HCT116 (cell line): ENCODE data around the gene BTG1. TPM values are rescaled to one million over a fixed set of nuclear protein-coding genes. Genes with fewer than 3 reads are reported as not detected.

Source experiments
- ATAC-seq: fragments of 200-7000 bp; cut with Tn5 transposase; 2 replicates; pipeline ENCODE4 v1.9.1; 2020; ENCODE audit warnings: mild to moderate bottlenecking, moderate library complexity
- BruUV-seq: library from RNA; stranded (reverse); fragments of 400-500 nt; replicated peaks from 2 replicates; lab custom pipeline; 2021; lab: Mats Ljungman, UMichigan
- CTCF ChIA-PET: fragments of 300-600 bp; sonication (Branson Sonifier 250); formaldehyde crosslinking; loops from one replicate; lab custom pipeline; 2021; ENCODE audit warnings: antibody characterized with exemption; lab: Charles Lee
- POLR2A ChIA-PET: fragments of 300-600, 350-600 bp; sonication (Branson Sonifier 250); formaldehyde crosslinking; loops from one replicate; lab custom pipeline; 2021; ENCODE audit warnings: antibody characterized with exemption; lab: Charles Lee
- RAD21 ChIA-PET, 2 experiments: fragments of 300-600 bp; sonication (Branson Sonifier 250); formaldehyde crosslinking; loops; one replicate each; lab custom pipeline; 2023; ENCODE audit warnings: low total read pairs in 2 of 2; ENCODE audit not compliant: uncharacterized antibody in 2 of 2, unreplicated experiment in 2 of 2, low non-redundant PET in 1 of 2; lab: Charles Lee
- DNase-seq: peaks from one replicate; pipeline ENCODE4 v3.0.0-alpha.2; 2010; ENCODE audit warnings: low read depth, low spot score
- H2AFZ ChIP-seq: fragments of 200-600 bp; shearing (Covaris generic), sonication (generic); 2 replicates; pipeline ENCODE4 v1.6.1; 2017; ENCODE audit warnings: low read depth, mixed run types, mixed read lengths, antibody characterized with exemption, low read length; ENCODE audit not compliant: poor library complexity, severe bottlenecking
- H3K27ac ChIP-seq: 2 replicates; pipeline ENCODE4 v1.5.1; 2012; ENCODE audit warnings: low read depth, low read length
- H3K27me3 ChIP-seq: fragments of 200-600 bp; sonication (generic); 2 replicates; pipeline ENCODE4 v1.6.1; 2016; ENCODE audit warnings: mixed run types, low read length, mixed read lengths; ENCODE audit not compliant: insufficient read depth
- H3K36me3 ChIP-seq, 2 experiments: fragments of 200-500 bp in 1 of 2; fragments of 200-600 bp in 1 of 2; sonication (Bioruptor generic) in 1 of 2; sonication (generic) in 1 of 2; 2 replicates each; pipeline versions ENCODE4 v1.5.1 to v1.6.1; 2014 to 2016; ENCODE audit warnings: low read length in 2 of 2, inconsistent platforms in 1 of 2, mixed read lengths in 1 of 2, mixed run types in 1 of 2; ENCODE audit not compliant: insufficient read depth in 2 of 2, control insufficient read depth in 1 of 2
- H3K4me1 ChIP-seq, 2 experiments: fragments of 200-600 bp in 1 of 2; sonication (generic) in 1 of 2; 2 replicates each; pipeline versions ENCODE4 v1.5.1 to v1.6.1; 2012 to 2017; ENCODE audit warnings: low read length in 2 of 2, inconsistent platforms in 1 of 2, mild to moderate bottlenecking in 1 of 2, mixed read lengths in 1 of 2, mixed run types in 1 of 2, moderate library complexity in 1 of 2; ENCODE audit not compliant: insufficient read depth in 2 of 2, control insufficient read depth in 1 of 2
- H3K4me2 ChIP-seq: fragments of 200-600 bp; sonication (generic); 2 replicates; pipeline ENCODE4 v1.6.1; 2017; ENCODE audit warnings: mixed run types, low read length, mixed read lengths
- H3K4me3 ChIP-seq, 2 experiments: fragments of 200-600 bp in 1 of 2; sonication (generic) in 1 of 2; replicated peaks in 1 of 2; 2 replicates each; pipeline ENCODE4 v1.5.1; 2011 to 2016; ENCODE audit warnings: low read length in 2 of 2, control low read depth in 1 of 2, low read depth in 1 of 2, mild to moderate bottlenecking in 1 of 2, mixed read lengths in 1 of 2, mixed run types in 1 of 2
- H3K79me2 ChIP-seq: fragments of 200-600 bp; sonication (generic); 2 replicates; pipeline ENCODE4 v1.6.1; 2017; ENCODE audit warnings: mild to moderate bottlenecking, mixed run types, low read length, moderate library complexity, mixed read lengths; ENCODE audit not compliant: insufficient read depth
- H3K9ac ChIP-seq: fragments of 200-600 bp; sonication (generic); 2 replicates; pipeline ENCODE4 v1.6.1; 2016; ENCODE audit warnings: low read length, mixed read lengths
- H3K9me2 ChIP-seq: fragments of 200-600 bp; sonication (generic), shearing (Covaris generic); 2 replicates; pipeline ENCODE4 v1.6.1; 2017; ENCODE audit warnings: mixed run types, mild to moderate bottlenecking, moderate library complexity; ENCODE audit not compliant: insufficient read depth
- H3K9me3 ChIP-seq, 2 experiments: fragments of 200-500 bp in 1 of 2; fragments of 200-600 bp in 1 of 2; sonication (Bioruptor generic) in 1 of 2; sonication (generic) in 1 of 2; 2 replicates each; pipeline ENCODE4 v1.6.1; 2014 to 2017; ENCODE audit warnings: low read length in 2 of 2, mixed read lengths in 2 of 2, inconsistent platforms in 1 of 2, low read depth in 1 of 2, mild to moderate bottlenecking in 1 of 2, mixed run types in 1 of 2, moderate library complexity in 1 of 2; ENCODE audit not compliant: control insufficient read depth in 1 of 2, insufficient read depth in 1 of 2
- H4K20me1 ChIP-seq: fragments of 200-600 bp; sonication (generic), shearing (Covaris generic); 2 replicates; pipeline ENCODE4 v1.6.1; 2017; ENCODE audit warnings: mixed run types, mild to moderate bottlenecking, moderate library complexity; ENCODE audit not compliant: insufficient read depth
- CBX3 ChIP-seq: IDR thresholded peaks from 2 replicates; pipeline ENCODE4 v1.6.1; 2012; ENCODE audit warnings: low read depth
- CEBPB ChIP-seq: IDR thresholded peaks from 2 replicates; pipeline ENCODE4 v1.6.1; 2012; ENCODE audit warnings: low read depth
- EGR1 ChIP-seq: IDR thresholded peaks from 2 replicates; pipeline ENCODE4 v1.6.1; 2012; ENCODE audit warnings: low read depth
- EZH2 ChIP-seq: fragments of 200-600 bp; sonication (generic); IDR thresholded peaks from 2 replicates; pipeline ENCODE4 v1.6.1; 2017; ENCODE audit warnings: antibody characterized with exemption, mixed run types
- EZH2phosphoT487 ChIP-seq: fragments of 200-600 bp; IDR thresholded peaks from 2 replicates; pipeline ENCODE4 v1.6.1; 2018; ENCODE audit warnings: antibody characterized with exemption, borderline replicate concordance
- FOSL1 ChIP-seq: IDR thresholded peaks from 2 replicates; pipeline ENCODE4 v1.6.1; 2012; ENCODE audit warnings: low read depth
- POLR2A ChIP-seq: IDR thresholded peaks from 2 replicates; pipeline ENCODE4 v1.7.0; 2011; ENCODE audit warnings: borderline replicate concordance; ENCODE audit not compliant: insufficient read depth, insufficient read length; ENCODE audit errors: extremely low read depth
- RAD21 ChIP-seq: IDR thresholded peaks from 2 replicates; pipeline ENCODE4 v1.6.1; 2012; ENCODE audit warnings: low read depth, mild to moderate bottlenecking
- SIN3A ChIP-seq: IDR thresholded peaks from 2 replicates; pipeline ENCODE4 v1.6.1; 2012; ENCODE audit warnings: low read depth
- SP1 ChIP-seq: IDR thresholded peaks from 2 replicates; pipeline ENCODE4 v1.6.1; 2012; ENCODE audit warnings: low read depth
- SRF ChIP-seq: IDR thresholded peaks from 2 replicates; pipeline ENCODE4 v1.6.1; 2012; ENCODE audit warnings: low read depth
- YY1 ChIP-seq: IDR thresholded peaks from 2 replicates; pipeline ENCODE4 v1.6.1; 2011; ENCODE audit warnings: low read length, low read depth, moderate library complexity, mild to moderate bottlenecking; ENCODE audit not compliant: insufficient replicate concordance; ENCODE audit errors: extremely low read depth
- ZFX ChIP-seq: fragments of 450-650 bp; IDR thresholded peaks from 2 replicates; pipeline ENCODE4 v1.6.1; 2017
- ZNF274 ChIP-seq: fragments of 200-500 bp; sonication (Bioruptor generic); IDR thresholded peaks from 2 replicates; pipeline ENCODE4 v1.6.1; 2014; ENCODE audit warnings: mild to moderate bottlenecking, low read depth, low read length, inconsistent platforms
- intact Hi-C: fragments of 100-400 bp; cut with micrococcal nuclease; formaldehyde crosslinking; loops from 2 replicates; pipeline ENCODE4 v1.10.0; 2022
- total RNA-seq: library from RNA; stranded (reverse); gene quantifications from one replicate; pipeline ENCODE4 v1.2.1, GENCODE V29; 2021; ENCODE audit not compliant: unreplicated experiment
- TF ChIP-seq, protein P1 (sequence below): IDR thresholded peaks from 2 replicates; pipeline ENCODE4 v1.6.1; 2012
- TF ChIP-seq, protein P2 (sequence below): IDR thresholded peaks from 2 replicates; pipeline ENCODE4 v1.6.1; 2012; ENCODE audit warnings: low read depth

The BTG1 gene
- total RNA-seq, 1 experiment from 2014 or later, result 57.3 TPM

- TF ChIP-seq SRF (no peak), POLR2A (no peak), YY1 (no peak)
- no peak overlapping the region for H3K9ac ChIP-seq
- DNase-seq (no peak), ATAC-seq (no peak)
- H2AFZ ChIP-seq, result no peak overlapping the region
- intact Hi-C loops, result no loop called here
- no peak overlapping the region for H3K4me2 ChIP-seq
- H3K4me3 ChIP-seq, result no peak overlapping the region
- no peak overlapping the region for H3K27ac ChIP-seq
- no TSS peak for BruUV-seq
- no peaks in the 10 kb centered on the region for H4K20me1 ChIP-seq
- ChIA-PET CTCF (no interaction called here), RAD21 (no interaction called here), POLR2A (interaction anchor here (1.0 kb wide), 1 partner anchor 31 kb away, joined by 4 read pairs; the partner anchor contains the start of gene BTG1)
- no peaks in the 10 kb centered on the region for H3K4me1 ChIP-seq
- no peaks in the 10 kb centered on the region for H3K36me3 ChIP-seq
- H3K9me2 ChIP-seq, result no peaks in the 10 kb centered on the region; the same call in 1 of the 2 replicates
- H3K9me3 ChIP-seq, result no peaks in the 10 kb centered on the region
- no peaks in the 10 kb centered on the region for H3K79me2 ChIP-seq
- no peaks in the 10 kb centered on the region for H3K27me3 ChIP-seq
These were observed 30.8 kb downstream of the BTG1 start for GRCh38 chr12:92114834-92115233.

DNA sequence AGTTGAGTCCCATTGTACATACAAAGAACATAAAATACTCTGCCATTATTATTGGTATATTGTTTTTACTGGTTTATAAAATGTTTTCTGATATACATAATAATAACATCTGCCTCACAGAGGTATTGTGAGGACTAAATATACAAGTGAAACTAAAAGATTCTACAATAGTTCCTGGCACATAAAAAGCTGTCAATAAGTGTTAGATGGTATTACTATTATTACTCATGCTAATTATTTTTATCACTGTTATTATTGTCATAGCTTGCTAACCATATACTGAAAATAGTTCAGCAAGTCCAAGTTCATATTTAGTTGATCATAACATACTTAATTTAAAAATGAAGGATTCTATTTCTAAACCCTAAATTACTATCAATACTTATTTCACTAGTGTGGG lies 34.4 kb downstream of the BTG1 start:
- Histone ChIP-seq H3K79me2 (no peaks in the 10 kb centered on the region), H3K9me2 (no peaks in the 10 kb centered on the region; the same call in 1 of the 2 replicates), H3K27me3 (no peaks in the 10 kb centered on the region), H4K20me1 (no peaks in the 10 kb centered on the region), H3K4me2 (no peak overlapping the region), H3K9ac (no peak overlapping the region), H3K27ac (no peak overlapping the region), H3K4me1 (no peaks in the 10 kb centered on the region), H3K4me3 (no peak overlapping the region), H3K9me3 (no peaks in the 10 kb centered on the region), H2AFZ (no peak overlapping the region), H3K36me3 (no peaks in the 10 kb centered on the region)
- ChIA-PET RAD21 (no interaction called here), POLR2A (no interaction called here), CTCF (no interaction called here)
- ATAC-seq (no peak), DNase-seq (no peak)
- BruUV-seq, result no TSS peak
- intact Hi-C loops, result no loop called here
- TF ChIP-seq EZH2phosphoT487 (no peak), EGR1 (no peak), FOSL1 (no peak), SP1 (no peak), CBX3 (no peak), RAD21 (no peak), CEBPB (no peak), ZNF274 (no peak), EZH2 (no peak), SIN3A (no peak), ZFX (no peak)
- TF ChIP-seq, protein P1, sequence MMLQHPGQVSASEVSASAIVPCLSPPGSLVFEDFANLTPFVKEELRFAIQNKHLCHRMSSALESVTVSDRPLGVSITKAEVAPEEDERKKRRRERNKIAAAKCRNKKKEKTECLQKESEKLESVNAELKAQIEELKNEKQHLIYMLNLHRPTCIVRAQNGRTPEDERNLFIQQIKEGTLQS, result no peak
- TF ChIP-seq, protein P2, sequence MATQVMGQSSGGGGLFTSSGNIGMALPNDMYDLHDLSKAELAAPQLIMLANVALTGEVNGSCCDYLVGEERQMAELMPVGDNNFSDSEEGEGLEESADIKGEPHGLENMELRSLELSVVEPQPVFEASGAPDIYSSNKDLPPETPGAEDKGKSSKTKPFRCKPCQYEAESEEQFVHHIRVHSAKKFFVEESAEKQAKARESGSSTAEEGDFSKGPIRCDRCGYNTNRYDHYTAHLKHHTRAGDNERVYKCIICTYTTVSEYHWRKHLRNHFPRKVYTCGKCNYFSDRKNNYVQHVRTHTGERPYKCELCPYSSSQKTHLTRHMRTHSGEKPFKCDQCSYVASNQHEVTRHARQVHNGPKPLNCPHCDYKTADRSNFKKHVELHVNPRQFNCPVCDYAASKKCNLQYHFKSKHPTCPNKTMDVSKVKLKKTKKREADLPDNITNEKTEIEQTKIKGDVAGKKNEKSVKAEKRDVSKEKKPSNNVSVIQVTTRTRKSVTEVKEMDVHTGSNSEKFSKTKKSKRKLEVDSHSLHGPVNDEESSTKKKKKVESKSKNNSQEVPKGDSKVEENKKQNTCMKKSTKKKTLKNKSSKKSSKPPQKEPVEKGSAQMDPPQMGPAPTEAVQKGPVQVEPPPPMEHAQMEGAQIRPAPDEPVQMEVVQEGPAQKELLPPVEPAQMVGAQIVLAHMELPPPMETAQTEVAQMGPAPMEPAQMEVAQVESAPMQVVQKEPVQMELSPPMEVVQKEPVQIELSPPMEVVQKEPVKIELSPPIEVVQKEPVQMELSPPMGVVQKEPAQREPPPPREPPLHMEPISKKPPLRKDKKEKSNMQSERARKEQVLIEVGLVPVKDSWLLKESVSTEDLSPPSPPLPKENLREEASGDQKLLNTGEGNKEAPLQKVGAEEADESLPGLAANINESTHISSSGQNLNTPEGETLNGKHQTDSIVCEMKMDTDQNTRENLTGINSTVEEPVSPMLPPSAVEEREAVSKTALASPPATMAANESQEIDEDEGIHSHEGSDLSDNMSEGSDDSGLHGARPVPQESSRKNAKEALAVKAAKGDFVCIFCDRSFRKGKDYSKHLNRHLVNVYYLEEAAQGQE, result no peak
